Activated CD4-positive, alpha-beta T cell treated with anti-CD3 and anti-CD28 coated beads, Interleukin-2, amount 50 U/mL, for 16 hours (primary cell): Measurements from ENCODE around the gene ZBP1.
A peak's percentile ranks its signal among the peaks of the same experiment; 100 is the strongest.
"Not testable (repeated sequence)": the region's sequence is repeated elsewhere in the genome, so short reads cannot be mapped to it uniquely, and the experiment has no call there.

Source experiments
- DNase-seq: peaks from one replicate; pipeline ENCODE4 v3.0.0-alpha.2; 2020

ZBP1 gene

GRCh38 chr20:57638895-57639236, 18.6 kb upstream of the ZBP1 start:
- DNase-seq, result no peak

GRCh38 chr20:57638173-57638894, 18.1 kb upstream of the ZBP1 start:
- no peak for DNase-seq

- no peak for DNase-seq
These were observed 13.8 kb upstream of the ZBP1 start for GRCh38 chr20:57633945-57634491.

- DNase-seq, result no peak
These were observed 12.1 kb upstream of the ZBP1 start for GRCh38 chr20:57632286-57632685.

GRCh38 chr20:57630061-57630460, 9.8 kb upstream of the ZBP1 start:
- no peak for DNase-seq

GRCh38 chr20:57629491-57629901, 9.3 kb upstream of the ZBP1 start:
- not testable (repeated sequence) for DNase-seq

GRCh38 chr20:57628962-57629308, 8.7 kb upstream of the ZBP1 start:
- not testable (repeated sequence) for DNase-seq

- peak; percentile 37 for DNase-seq
These were observed 8.1 kb upstream of the ZBP1 start for GRCh38 chr20:57628047-57628961.

GRCh38 chr20:57627339-57627738, 7.1 kb upstream of the ZBP1 start:
- no peak for DNase-seq

GRCh38 chr20:57625978-57626377, 5.8 kb upstream of the ZBP1 start:
- no peak for DNase-seq

GRCh38 chr20:57625181-57625958, 5.1 kb upstream of the ZBP1 start:
- DNase-seq, result no peak

- no peak for DNase-seq
These were observed 3.9 kb upstream of the ZBP1 start for GRCh38 chr20:57624124-57624523.

GRCh38 chr20:57622579-57623381, 2.6 kb upstream of the ZBP1 start:
- peak; percentile 57 for DNase-seq

GRCh38 chr20:57622201-57622570, 2.0 kb upstream of the ZBP1 start:
- no peak for DNase-seq

- no peak for DNase-seq
These were observed 1.4 kb upstream of the ZBP1 start for GRCh38 chr20:57621421-57622200.

GRCh38 chr20:57620999-57621398, 773 bp upstream of the ZBP1 start:
- no peak for DNase-seq

GRCh38 chr20:57619051-57619831, 985 bp downstream of the ZBP1 start:
- peak; percentile 92 for DNase-seq

GRCh38 chr20:57618764-57619050, 1.5 kb downstream of the ZBP1 start:
- no peak for DNase-seq

- no peak for DNase-seq
These were observed 2.0 kb downstream of the ZBP1 start for GRCh38 chr20:57618091-57618763.

- no peak for DNase-seq
These were observed 3.0 kb downstream of the ZBP1 start for GRCh38 chr20:57617079-57617795.
